A549 (cell line): ENCODE results near the gene ULK4. TPM values are rescaled to one million over a fixed set of nuclear protein-coding genes. Genes with fewer than 3 reads are reported as not detected.

Experiments
- ATAC-seq, 2 experiments: fragments of 200-7000 bp in 1 of 2; fragments of >200 bp in 1 of 2; cut with Nextera tagmentation in 1 of 2; cut with Tn5 transposase in 1 of 2; 3 replicates each; pipeline versions ENCODE4 v1.8.0 to v1.9.1; 2018 to 2020; ENCODE audit warnings: mild to moderate bottlenecking in 1 of 2, moderate library complexity in 1 of 2
- CTCF ChIA-PET: fragments of 300-600 bp; sonication (Branson Sonifier 250); formaldehyde crosslinking; extraction: SDS; loops from one replicate; lab custom pipeline; 2021; ENCODE audit warnings: antibody characterized with exemption, inconsistent platforms; lab: Yijun Ruan, JAX
- POLR2A ChIA-PET: fragments of 350-600 bp; formaldehyde crosslinking; extraction: SDS; loops from one replicate; lab custom pipeline; 2021; ENCODE audit warnings: antibody characterized with exemption, inconsistent platforms; lab: Yijun Ruan, JAX
- DNase-seq, 2 experiments: peaks; one replicate each; pipeline versions ENCODE4 v3.0.0 to v3.0.0-alpha.2; 2011 to 2016; ENCODE audit warnings: low read depth in 1 of 2, low spot score in 1 of 2
- FAIRE-seq: peaks from 2 replicates; lab custom pipeline; 2011; peaks lifted over from hg19 to GRCh38; lab: Jason Lieb, UNC
- H3K27ac ChIP-seq, 2 experiments: fragments of >200 bp; sonication (Bioruptor Twin); formaldehyde crosslinking; 3 replicates each; pipeline ENCODE4 v1.5.1; 2016 to 2017
- H3K4me1 ChIP-seq: fragments of >200 bp; sonication (Bioruptor Twin); formaldehyde crosslinking; 3 replicates; pipeline ENCODE4 v1.6.1; 2016
- H3K4me2 ChIP-seq: fragments of >200 bp; sonication (Bioruptor Twin); formaldehyde crosslinking; 3 replicates; pipeline ENCODE4 v1.6.1; 2016
- H3K4me3 ChIP-seq: fragments of >200 bp; sonication (Bioruptor Twin); formaldehyde crosslinking; 3 replicates; pipeline ENCODE4 v1.5.1; 2016
- H3K9me3 ChIP-seq: fragments of >200 bp; sonication (Bioruptor Twin); formaldehyde crosslinking; 3 replicates; pipeline ENCODE4 v1.6.1; 2016
- BHLHE40 ChIP-seq: IDR thresholded peaks from 2 replicates; pipeline ENCODE4 v1.6.1; 2012; ENCODE audit warnings: low read depth, low read length, inconsistent platforms
- CBX2 ChIP-seq: fragments of 200-600 bp; sonication (generic); IDR thresholded peaks from 2 replicates; pipeline ENCODE4 v1.6.1; 2016; ENCODE audit warnings: low read depth, mild to moderate bottlenecking, borderline replicate concordance
- CBX8 ChIP-seq: fragments of 200-600 bp; sonication (generic); IDR thresholded peaks from 2 replicates; pipeline ENCODE4 v1.6.1; 2016
- EHF ChIP-seq: fragments of 250-450 bp; sonication (Bioruptor Pico); IDR thresholded peaks from 2 replicates; pipeline ENCODE4 v1.5.0; 2020; ENCODE audit warnings: mild to moderate bottlenecking
- EHMT2 ChIP-seq: fragments of 200-600 bp; sonication (generic); IDR thresholded peaks from 2 replicates; pipeline ENCODE4 v1.6.1; 2016; ENCODE audit warnings: antibody characterized with exemption, low read depth, mild to moderate bottlenecking, moderate library complexity
- EP300 ChIP-seq, 2 experiments: fragments of >200 bp; sonication (Bioruptor Twin); formaldehyde crosslinking; IDR thresholded peaks; 2 replicates in 1 of 2; 3 replicates in 1 of 2; pipeline ENCODE4 v1.6.1; 2016 to 2017
- FOSB ChIP-seq: fragments of 250-450 bp; sonication (Bioruptor Pico); IDR thresholded peaks from 2 replicates; pipeline ENCODE4 v1.5.0; 2020; ENCODE audit warnings: mild to moderate bottlenecking, moderate library complexity
- FOSL2 ChIP-seq, 2 experiments: fragments of 450-650 bp in 1 of 2; fragments of >200 bp in 1 of 2; sonication (Bioruptor Twin) in 1 of 2; formaldehyde crosslinking; IDR thresholded peaks; 2 replicates each; pipeline versions ENCODE4 v1.5.0 to v1.6.1; 2016 to 2020; ENCODE audit warnings: mild to moderate bottlenecking in 1 of 2, moderate library complexity in 1 of 2
- HDAC2 ChIP-seq: fragments of 200-600 bp; sonication (generic); IDR thresholded peaks from 2 replicates; pipeline ENCODE4 v1.6.1; 2016
- HEYL ChIP-seq: fragments of 250-450 bp; sonication (Bioruptor Pico); IDR thresholded peaks from 2 replicates; pipeline ENCODE4 v1.8.0; 2021; ENCODE audit warnings: mild to moderate bottlenecking, moderate library complexity
- HOXA7 ChIP-seq: fragments of 250-450 bp; sonication (Bioruptor Pico); IDR thresholded peaks from 2 replicates; pipeline ENCODE4 v1.5.0; 2020; ENCODE audit warnings: mild to moderate bottlenecking, moderate library complexity
- HOXB5 ChIP-seq: fragments of 250-450 bp; sonication (Bioruptor Pico); IDR thresholded peaks from 2 replicates; pipeline ENCODE4 v1.5.0; 2020; ENCODE audit warnings: mild to moderate bottlenecking, moderate library complexity
- KDM5A ChIP-seq: fragments of 200-600 bp; sonication (generic); IDR thresholded peaks from 2 replicates; pipeline ENCODE4 v1.6.1; 2016; ENCODE audit warnings: antibody characterized with exemption, mild to moderate bottlenecking
- MYC ChIP-seq: IDR thresholded peaks from 2 replicates; pipeline ENCODE4 v1.6.1; 2012; ENCODE audit warnings: mild to moderate bottlenecking, inconsistent platforms, low read length, improper control_type of control experiment, borderline replicate concordance
- NR3C1 ChIP-seq: fragments of >200 bp; sonication (Bioruptor Twin); formaldehyde crosslinking; IDR thresholded peaks from 3 replicates; pipeline ENCODE4 v1.6.1; 2017
- POLR2A ChIP-seq: IDR thresholded peaks from 2 replicates; pipeline ENCODE4 v1.6.1; 2012; ENCODE audit warnings: mild to moderate bottlenecking, low read length
- POLR2AphosphoS2 ChIP-seq: conservative IDR thresholded peaks from 2 replicates; pipeline ENCODE4 v1.6.1; 2012; ENCODE audit warnings: low read length, improper control_type of control experiment, inconsistent platforms
- RARB ChIP-seq: fragments of 250-450 bp; sonication (Bioruptor Pico); IDR thresholded peaks from 2 replicates; pipeline ENCODE4 v1.8.0; 2021; ENCODE audit warnings: mild to moderate bottlenecking, moderate library complexity
- RCOR1 ChIP-seq: fragments of 150-350 bp; IDR thresholded peaks from 2 replicates; pipeline ENCODE4 v1.6.1; 2014; ENCODE audit warnings: antibody characterized with exemption, low read length, low read depth
- SREBF2 ChIP-seq: fragments of 450-650 bp; IDR thresholded peaks from 2 replicates; pipeline ENCODE4 v1.6.1; 2014; ENCODE audit warnings: mild to moderate bottlenecking, moderate library complexity
- TP53 ChIP-seq: fragments of 250-450 bp; sonication (Bioruptor Pico); IDR thresholded peaks from 2 replicates; pipeline ENCODE4 v1.5.0; 2021; ENCODE audit warnings: mild to moderate bottlenecking, moderate library complexity
- ZNF302 ChIP-seq: fragments of 250-450 bp; sonication (Bioruptor Pico); IDR thresholded peaks from 2 replicates; pipeline ENCODE4 v1.9.0; 2021; ENCODE audit warnings: inconsistent platforms, mild to moderate bottlenecking, moderate library complexity
- WGBS: methylation state at CpG from one replicate; pipeline ENCODE4 v1.1.6; 2017; ENCODE audit errors: missing lambda C conversion rate; 5-methylcytosine and 5-hydroxymethylcytosine counted together
- polyA plus RNA-seq, 4 experiments: library from polyadenylated mRNA; depleted of rRNA in 3 of 4; stranded (reverse); fragments of >200 nt; fragmentation: RNase III in 1 of 4; extraction: RNeasy Plus Mini Kit Qiagen cat#74134 plus additional on column Dnase treatment in 1 of 4; gene quantifications; 2 replicates in 3 of 4; 3 replicates in 1 of 4; pipeline ENCODE4 v1.2.3, GENCODE V29; 2011 to 2017
- TF ChIP-seq, protein P1 (sequence below): fragments of 450-650 bp; IDR thresholded peaks from 2 replicates; pipeline ENCODE4 v1.6.1; 2014; ENCODE audit warnings: antibody characterized with exemption

The ULK4 gene
- polyA plus RNA-seq, 2 of the 4 experiments (the other 2 are of a cell fraction) = 4.9 to 7.7 TPM

DNA sequence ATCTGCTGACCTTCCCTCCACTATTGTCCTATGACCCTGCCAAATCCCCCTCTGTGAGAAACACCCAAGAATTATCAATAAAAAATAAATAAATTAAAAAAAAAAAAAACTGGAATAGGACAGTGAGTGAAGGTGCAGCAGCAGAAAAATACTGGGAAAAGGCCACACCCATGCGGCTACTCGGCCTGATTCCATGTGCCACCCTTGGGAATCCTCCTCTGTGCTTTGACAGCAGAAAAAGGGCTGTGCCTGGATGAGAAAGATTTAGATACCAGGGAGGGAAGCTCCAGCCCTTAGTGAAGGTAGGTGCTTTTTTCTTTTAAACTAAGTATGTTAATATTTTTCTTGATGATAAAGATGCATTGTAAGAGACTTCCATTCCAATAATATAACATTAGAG lies 654.8 kb downstream of the ULK4 start:
- no peaks in the 10 kb centered on the region for H3K9me3 ChIP-seq
- no peaks in the 10 kb centered on the region for H3K4me1 ChIP-seq
- no peak overlapping the region for H3K27ac ChIP-seq
- 80% methylated on average over 2 of the region's 2 CpGs for WGBS
- ChIA-PET CTCF (interaction anchor here (1.0 kb wide), 1 partner anchor 23 kb away, joined by 3 read pairs; no protein-coding TSS in a partner anchor), POLR2A (no interaction called here)
- DNase-seq = no peak
- TF ChIP-seq CBX8 = no peak
- TF ChIP-seq SREBF2 = no peak
- no peak for TF ChIP-seq FOSL2 (IDR thresholded peaks at IDR 0.05)
- no peak for TF ChIP-seq FOSL2 (CRISPR knock-in tag; IDR thresholded peaks at IDR 0.05)
- TF ChIP-seq BHLHE40 = no peak
- TF ChIP-seq, protein P1, sequence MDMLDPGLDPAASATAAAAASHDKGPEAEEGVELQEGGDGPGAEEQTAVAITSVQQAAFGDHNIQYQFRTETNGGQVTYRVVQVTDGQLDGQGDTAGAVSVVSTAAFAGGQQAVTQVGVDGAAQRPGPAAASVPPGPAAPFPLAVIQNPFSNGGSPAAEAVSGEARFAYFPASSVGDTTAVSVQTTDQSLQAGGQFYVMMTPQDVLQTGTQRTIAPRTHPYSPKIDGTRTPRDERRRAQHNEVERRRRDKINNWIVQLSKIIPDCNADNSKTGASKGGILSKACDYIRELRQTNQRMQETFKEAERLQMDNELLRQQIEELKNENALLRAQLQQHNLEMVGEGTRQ = no peak
- TF ChIP-seq EP300 (IDR thresholded peaks at IDR 0.05) = no peak
- TF ChIP-seq HOXB5 (CRISPR knock-in tag) = no peak
- no peak for TF ChIP-seq MYC
- TF ChIP-seq FOSB (CRISPR knock-in tag) = no peak
- TF ChIP-seq HOXA7 (CRISPR knock-in tag) = no peak
- no peak for TF ChIP-seq EHMT2
- no peak for TF ChIP-seq NR3C1
- TF ChIP-seq KDM5A = no peak
- no peak for TF ChIP-seq ZNF302
- TF ChIP-seq, all 56 proteins: peak for 0
- FAIRE-seq = no peak
- Histone ChIP-seq H3K4me2 (no peak overlapping the region), H3K4me3 (no peak overlapping the region)
- no peak for ATAC-seq

DNA sequence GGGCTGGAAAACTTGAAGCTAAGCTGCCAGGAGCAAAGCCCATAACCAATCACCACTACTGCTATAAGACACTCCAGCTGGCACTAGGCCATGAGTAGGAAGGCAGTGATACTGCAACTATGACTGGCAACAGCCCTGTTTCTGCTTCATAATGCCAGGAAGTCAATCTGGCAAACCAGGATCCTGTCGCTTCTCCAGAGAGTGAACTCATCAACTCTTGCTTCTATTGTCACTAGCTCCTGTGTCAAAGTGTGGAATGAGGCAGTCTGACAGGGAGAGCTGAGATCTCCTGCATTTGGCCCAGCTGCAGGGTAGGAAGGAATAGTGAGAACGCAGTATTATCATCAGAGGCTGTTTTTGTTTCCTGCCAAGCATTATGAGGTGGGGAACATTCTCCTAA lies 657.3 kb downstream of the ULK4 start:
- ATAC-seq (peak in 1 of 2 experiments; percentile 33; a peak in 2 of 6 replicates), DNase-seq (peak in 1 of 2 experiments; percentile 5), FAIRE-seq (no peak)
- Histone ChIP-seq H3K4me1 (peaks cover 4% of the 10 kb centered on the region; the same call in 1 of the 3 replicates), H3K4me2 (no peak overlapping the region), H3K27ac (0 out of 6 replicates have a peak overlapping the region, but pooled peaks of 1 of the 2 experiments have one; percentile 21), H3K9me3 (no peaks in the 10 kb centered on the region), H3K4me3 (no peak overlapping the region)
- 63% methylated on average over 2 of the region's 2 CpGs for WGBS
- ChIA-PET POLR2A (no interaction called here), CTCF (interaction anchor here (1.2 kb wide), 1 partner anchor 720 kb away, joined by 3 read pairs; no protein-coding TSS in a partner anchor)
- TF ChIP-seq POLR2AphosphoS2 (no peak), HDAC2 (no peak), POLR2A (no peak), RARB (no peak), RCOR1 (no peak), MYC (no peak), CBX2 (no peak), SREBF2 (no peak), FOSL2 (IDR thresholded peaks at IDR 0.05) (no peak), FOSL2 (CRISPR knock-in tag; IDR thresholded peaks at IDR 0.05) (no peak), BHLHE40 (no peak), ZNF302 (no peak), HEYL (CRISPR knock-in tag) (no peak), EHF (CRISPR knock-in tag) (no peak)
- TF ChIP-seq, all 56 proteins: peak for 0

DNA sequence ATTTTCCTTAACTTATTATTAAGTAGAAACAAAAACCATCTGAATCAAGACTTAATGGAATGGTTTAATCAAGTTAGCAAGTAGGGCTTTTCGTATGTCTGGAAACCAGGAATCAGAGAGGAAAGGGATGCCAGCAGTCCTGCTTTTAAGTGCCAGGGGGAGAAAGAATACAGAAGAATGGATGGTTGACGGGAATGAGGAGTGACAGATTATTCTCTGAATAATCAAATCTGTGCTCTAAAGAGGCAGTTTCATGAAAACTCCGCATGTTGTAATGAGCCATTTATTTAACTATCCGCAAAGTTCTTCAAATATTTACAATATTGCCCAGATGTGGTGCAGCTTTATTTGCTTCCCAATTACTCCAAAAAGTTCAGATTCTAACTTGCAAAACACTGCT lies 659.6 kb downstream of the ULK4 start:
- POLR2A ChIA-PET = no interaction called here
- DNase-seq (no peak), ATAC-seq (no peak), FAIRE-seq (no peak)
- H3K4me2 ChIP-seq = no peak overlapping the region
- CTCF ChIA-PET = no interaction called here
- TF ChIP-seq TP53 (CRISPR knock-in tag) (no peak), KDM5A (no peak)
- H3K9me3 ChIP-seq = no peaks in the 10 kb centered on the region
- H3K27ac ChIP-seq = no peak overlapping the region
- WGBS = 60% methylated on average over 4 of the region's 4 CpGs
- H3K4me1 ChIP-seq = peaks cover 4% of the 10 kb centered on the region; the same call in 1 of the 3 replicates
- no peak overlapping the region for H3K4me3 ChIP-seq
